ENCODE data around the gene DHRS3.

- TF ChIP-seq CTCF (conservative IDR thresholded peaks at IDR 0.05 in 1 of 2, IDR thresholded peaks at IDR 0.05 in 1 of 2; ENCODE audit: low read depth in 1 of 2, low read length in 2 of 2) = no peak
- no peak for TF ChIP-seq EZH2 (IDR thresholded peaks at IDR 0.05; ENCODE audit: low read length, missing control alignments)
These were observed 20.2 kb downstream of the DHRS3 start for GRCh38 chr1:12597792-12598191.
